GM18909 (cell line): ENCODE data around the gene LY6G5C.

ENCODE experiments used
- ATAC-seq: cut with Tn5 transposase; IDR thresholded peaks from one replicate; pipeline ENCODE4 v1.9.1; 2021; ENCODE audit warnings: mild to moderate bottlenecking; ENCODE audit not compliant: unreplicated experiment, poor library complexity

Gene LY6G5C

GRCh38 chr6:31643818-31644454 is 36.9 kb downstream of the LY6G5C start:
- ATAC-seq = no peak

DNA sequence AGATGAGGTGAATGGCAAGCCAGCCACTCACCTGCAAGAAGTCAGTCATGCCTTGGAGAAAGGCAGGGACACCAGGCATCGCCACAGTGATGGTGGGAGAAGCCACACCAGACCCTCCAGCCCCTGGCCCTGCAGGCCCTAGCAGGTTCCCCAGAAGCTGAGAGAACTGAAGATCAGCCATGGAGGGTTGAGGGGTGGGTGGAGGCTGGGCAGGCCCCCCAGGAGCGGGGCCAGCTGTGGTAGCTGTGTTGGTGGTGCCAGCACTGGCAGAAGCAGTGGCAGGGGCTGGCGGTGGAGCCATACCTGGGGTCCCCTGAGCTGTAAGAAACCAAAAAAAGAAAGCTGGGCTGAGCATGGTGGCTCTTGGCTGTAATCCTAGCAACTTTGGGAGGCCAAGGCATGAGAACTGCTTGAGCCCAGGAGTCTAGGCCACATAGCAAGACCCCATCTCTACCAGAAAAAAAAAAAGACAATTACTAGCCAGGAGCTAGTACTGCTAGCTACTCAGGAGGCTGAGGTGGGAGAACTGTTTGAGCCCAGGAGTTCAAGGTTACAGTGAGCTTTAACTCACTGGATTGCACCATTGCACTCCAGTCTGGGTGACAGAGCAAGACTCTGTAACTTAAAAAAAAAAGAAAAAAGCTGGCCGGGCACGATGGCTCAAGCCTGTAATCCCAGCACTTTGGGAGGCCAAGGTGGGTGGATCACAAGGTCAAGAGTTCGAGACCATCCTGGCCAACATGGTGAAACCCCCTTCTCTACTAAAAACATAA is 37.9 kb downstream of the LY6G5C start:
- ATAC-seq = no peak

DNA sequence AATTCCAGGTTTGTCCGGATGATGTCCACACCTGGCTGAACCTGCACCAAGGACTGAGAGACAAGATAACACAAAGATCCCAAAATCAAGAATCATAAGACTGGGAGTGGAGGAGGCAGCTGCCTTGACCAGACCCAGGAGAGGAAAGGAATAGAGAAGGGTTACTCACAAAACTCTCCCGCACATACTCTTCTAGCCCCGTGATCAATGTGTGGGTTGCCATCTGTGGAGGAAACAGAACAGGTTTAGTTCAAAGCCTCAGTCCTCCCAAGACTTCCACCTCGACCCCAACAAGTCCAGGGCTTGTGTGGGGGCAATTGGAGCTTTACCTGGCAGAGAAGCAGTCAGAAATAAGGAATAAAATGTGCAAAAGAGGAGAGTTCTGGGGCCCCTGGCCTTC is 39.5 kb downstream of the LY6G5C start:
- no peak for ATAC-seq

DNA sequence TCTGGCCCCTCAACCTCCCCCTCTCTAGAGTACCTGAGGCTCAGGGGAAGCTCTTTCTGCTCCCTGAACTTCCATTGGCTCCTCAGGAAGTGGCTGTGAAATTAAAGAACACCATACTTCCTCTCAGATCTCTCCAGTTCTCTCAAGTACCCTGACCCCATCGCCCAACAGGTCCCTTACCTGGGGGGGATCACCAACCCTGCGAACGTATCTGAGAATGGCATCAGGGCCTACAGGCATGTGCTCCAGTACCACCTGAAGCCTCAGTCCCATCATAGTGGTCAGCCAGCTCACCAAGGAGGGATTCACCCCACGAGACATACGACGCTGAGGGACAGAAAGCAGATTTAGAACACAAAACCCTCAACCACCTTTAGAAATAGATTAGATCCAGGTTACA is 40.3 kb downstream of the LY6G5C start:
- no peak for ATAC-seq

DNA sequence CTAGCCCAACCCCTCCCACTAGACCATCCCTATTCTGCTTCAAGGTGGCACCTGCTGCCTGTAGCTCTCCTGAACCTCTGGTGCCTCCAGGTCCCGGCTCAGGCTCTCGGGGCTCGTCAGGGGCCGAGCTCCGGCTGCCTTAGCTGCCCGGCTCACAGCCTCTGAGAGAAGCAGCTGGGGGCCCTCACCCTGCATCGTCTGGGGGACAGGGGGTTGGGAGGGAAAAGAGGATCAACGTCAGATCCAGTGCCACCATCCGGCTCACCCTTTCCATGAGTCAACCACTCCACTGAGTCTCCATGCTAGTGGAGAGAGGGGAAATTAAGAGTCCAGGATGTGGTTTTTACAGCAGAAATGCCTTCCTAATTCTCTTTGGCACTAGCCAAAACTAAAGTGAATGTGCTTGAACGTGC is 41.4 kb downstream of the LY6G5C start:
- ATAC-seq = no peak

- no peak for ATAC-seq
Observed at GRCh38 chr6:31639043-31639442, 41.8 kb downstream of the LY6G5C start.

DNA sequence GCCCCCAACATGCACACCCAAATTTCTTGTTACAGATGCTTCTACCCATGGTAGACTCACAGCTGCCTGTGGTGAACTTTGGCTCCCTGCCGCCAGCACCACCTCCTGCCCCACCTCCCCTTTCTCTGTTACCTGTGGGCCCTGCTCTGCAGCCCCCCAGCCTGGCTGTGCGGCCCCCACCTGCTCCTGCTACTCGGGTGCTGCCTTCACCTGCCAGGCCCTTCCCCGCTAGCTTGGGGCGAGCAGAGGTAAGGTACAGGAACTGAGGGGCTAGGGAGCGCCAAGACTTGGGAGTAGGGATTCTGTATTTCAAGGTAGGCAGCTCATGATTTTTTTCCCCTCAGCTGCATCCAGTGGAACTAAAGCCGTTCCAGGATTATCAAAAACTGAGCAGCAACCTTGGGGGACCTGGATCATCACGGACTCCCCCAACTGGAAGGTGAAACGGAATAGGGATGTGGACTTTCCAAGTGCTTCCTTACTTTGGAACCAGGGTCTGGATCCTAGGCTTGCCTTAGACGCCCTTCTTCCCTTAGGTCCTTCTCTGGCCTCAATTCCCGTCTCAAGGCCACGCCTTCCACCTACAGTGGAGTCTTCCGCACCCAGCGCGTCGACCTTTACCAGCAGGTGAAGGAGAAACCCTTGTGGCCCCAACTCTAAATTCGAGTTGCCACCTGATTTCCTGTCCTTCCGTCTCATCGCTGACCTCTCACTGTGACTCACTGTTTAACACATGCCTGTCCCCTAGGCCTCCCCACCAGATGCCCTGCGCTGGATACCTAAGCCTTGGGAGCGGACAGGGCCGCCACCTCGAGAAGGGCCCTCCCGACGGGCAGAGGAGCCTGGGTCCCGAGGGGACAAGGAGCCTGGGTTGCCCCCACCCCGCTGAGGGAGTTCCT is 43.9 kb downstream of the LY6G5C start:
- ATAC-seq = no peak

DNA sequence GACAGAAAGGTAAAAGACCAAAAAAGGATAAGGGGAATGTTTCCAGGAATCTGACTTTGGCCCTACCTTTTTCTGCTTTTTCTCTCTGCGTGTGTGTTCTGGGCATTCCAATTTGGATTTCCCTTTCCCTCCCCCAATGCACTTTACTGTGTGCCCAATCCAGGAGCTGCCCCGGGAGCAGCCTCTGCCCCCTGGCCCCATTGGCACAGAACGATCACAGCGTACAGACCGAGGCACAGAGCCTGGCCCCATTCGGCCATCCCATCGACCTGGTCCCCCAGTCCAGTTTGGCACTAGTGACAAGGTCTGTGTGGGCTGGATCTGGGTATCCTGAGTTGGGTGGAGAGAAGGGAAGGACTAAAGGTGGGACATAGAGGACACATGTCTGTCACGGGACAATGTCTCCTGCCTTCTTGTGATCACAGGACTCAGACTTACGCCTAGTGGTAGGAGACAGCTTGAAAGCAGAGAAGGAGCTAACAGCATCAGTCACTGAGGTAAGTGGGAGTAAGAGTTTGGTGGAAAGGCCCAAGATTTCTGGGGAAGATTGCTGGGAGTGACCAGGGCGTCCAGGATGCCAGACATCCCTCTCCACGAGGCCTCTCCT is 45.8 kb downstream of the LY6G5C start:
- no peak for ATAC-seq

GRCh38 chr6:31634131-31634530 is 46.7 kb downstream of the LY6G5C start:
- ATAC-seq = no peak

- no peak for ATAC-seq
Observed at GRCh38 chr6:31633447-31633846, 47.4 kb downstream of the LY6G5C start.

DNA sequence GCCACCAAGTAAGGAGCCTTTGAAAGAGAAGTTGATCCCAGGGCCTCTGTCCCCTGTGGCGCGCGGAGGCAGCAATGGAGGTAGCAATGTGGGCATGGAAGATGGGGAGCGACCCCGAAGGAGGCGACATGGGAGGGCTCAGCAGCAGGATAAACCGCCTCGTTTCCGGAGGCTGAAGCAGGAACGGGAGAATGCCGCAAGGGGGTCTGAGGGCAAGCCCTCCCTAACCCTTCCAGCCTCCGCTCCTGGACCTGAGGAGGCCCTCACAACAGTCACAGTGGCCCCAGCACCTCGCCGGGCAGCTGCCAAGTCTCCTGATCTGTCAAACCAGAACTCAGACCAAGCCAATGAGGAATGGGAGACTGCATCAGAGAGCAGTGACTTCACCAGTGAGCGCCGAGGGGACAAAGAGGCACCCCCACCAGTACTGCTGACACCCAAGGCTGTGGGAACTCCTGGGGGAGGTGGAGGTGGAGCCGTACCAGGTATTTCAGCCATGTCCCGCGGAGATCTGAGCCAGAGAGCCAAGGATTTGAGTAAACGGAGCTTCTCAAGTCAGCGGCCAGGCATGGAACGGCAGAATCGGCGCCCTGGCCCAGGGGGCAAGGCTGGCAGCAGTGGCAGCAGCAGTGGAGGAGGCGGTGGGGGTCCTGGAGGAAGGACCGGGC is 48.5 kb downstream of the LY6G5C start:
- ATAC-seq = no peak

- no peak for ATAC-seq
Observed at GRCh38 chr6:31631681-31632278, 49.1 kb downstream of the LY6G5C start.

DNA sequence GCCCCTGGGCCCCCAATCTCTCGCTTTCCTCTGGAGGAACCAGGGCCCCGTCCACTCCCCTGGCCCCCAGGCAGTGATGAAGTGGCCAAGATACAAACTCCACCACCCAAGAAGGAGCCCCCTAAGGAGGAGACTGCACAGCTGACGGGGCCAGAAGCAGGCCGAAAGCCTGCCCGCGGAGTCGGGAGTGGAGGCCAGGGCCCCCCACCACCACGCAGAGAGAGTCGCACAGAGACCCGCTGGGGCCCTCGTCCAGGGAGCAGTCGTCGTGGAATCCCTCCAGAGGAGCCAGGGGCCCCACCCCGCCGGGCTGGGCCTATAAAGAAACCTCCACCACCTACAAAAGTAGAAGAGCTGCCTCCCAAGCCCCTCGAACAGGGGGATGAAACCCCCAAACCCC is 49.7 kb downstream of the LY6G5C start:
- no peak for ATAC-seq

GRCh38 chr6:31630177-31630934 is 50.5 kb downstream of the LY6G5C start:
- no peak for ATAC-seq

GRCh38 chr6:31629014-31629413 is 51.9 kb downstream of the LY6G5C start:
- ATAC-seq = no peak

- no peak for ATAC-seq
Observed at GRCh38 chr6:31627690-31628287, 53.1 kb downstream of the LY6G5C start.

DNA sequence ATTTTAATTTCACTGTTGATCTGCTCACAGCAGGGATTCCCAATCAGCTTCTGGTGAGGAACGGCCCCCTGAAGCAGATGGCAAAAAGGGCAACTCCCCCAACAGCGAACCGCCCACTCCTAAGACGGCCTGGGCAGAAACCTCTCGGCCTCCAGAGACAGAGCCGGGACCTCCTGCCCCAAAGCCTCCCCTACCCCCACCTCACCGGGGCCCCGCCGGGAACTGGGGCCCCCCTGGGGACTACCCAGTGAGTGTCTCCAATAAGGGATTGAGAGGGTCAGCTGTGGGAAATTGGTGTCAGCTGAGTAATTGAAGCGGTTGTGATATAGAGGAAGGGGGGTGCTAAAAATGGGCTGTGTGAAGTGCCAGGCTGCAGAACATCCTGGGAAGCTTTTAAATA is 53.9 kb downstream of the LY6G5C start:
- no peak for ATAC-seq
